CD4-positive, alpha-beta T cell treated with Interleukin-17A for 4 hours (primary cell): Measurements from ENCODE around the gene DACH2.
A peak's percentile ranks its signal among the peaks of the same experiment; 100 is the strongest.
"Not testable (repeated sequence)": the region's sequence is repeated elsewhere in the genome, so short reads cannot be mapped to it uniquely, and the experiment has no call there.

ENCODE experiments used
- DNase-seq: peaks from one replicate; pipeline ENCODE4 v3.0.0-alpha.2; 2020; ENCODE audit warnings: mixed read lengths

Gene DACH2

DNA sequence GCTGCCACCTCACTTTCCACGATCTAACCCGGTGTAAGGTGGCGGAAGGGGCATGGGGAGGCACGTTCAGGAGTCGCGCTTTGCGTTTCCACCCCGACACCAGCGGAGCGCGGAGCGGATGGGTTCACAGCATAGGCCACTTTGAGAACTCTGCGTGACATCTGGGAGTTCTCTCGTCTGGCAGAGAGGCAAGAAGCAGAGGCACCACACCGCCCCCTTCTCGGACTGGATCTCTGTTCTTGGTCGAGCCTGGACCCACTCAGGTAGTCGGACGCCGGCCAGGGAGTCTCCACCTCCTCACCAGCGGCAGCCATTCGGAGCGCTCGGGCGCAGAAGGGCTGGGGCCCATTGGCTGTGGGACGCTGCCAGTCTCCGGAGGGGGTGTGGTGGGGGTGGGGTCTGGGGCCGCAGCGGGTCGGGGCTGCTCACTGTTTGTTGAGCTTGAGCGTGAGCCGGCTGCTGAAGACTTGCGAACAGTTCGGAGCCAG is at the start of gene DACH2:
Gene DACH2, plus strand, starts transcription at position 428 of the 488 bp plus-strand sequence.
- peak; percentile 53 for DNase-seq

- no peak for DNase-seq
These were observed 45.9 kb upstream of the DACH2 start for GRCh38 chrX:86102341-86102740.

DNA sequence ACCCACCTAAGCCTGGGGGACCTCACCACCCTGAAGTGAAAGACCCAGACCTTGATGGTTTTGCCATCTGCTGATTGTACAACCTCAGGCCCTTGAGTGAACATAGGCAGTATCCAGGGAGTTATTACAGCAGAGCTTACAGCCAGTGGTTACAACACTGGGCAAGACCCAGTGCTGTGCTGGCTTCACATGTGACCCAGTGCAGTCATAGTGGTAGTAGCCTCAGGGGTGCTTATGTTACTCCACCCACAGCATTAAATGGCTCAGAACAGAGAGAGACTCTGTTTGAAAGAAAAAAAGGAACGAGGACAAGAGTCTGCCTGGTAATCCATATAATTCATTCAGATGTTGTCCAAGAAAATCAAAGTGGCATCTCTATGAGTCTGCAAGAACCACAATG is 45.2 kb upstream of the DACH2 start:
- DNase-seq = no peak

DNA sequence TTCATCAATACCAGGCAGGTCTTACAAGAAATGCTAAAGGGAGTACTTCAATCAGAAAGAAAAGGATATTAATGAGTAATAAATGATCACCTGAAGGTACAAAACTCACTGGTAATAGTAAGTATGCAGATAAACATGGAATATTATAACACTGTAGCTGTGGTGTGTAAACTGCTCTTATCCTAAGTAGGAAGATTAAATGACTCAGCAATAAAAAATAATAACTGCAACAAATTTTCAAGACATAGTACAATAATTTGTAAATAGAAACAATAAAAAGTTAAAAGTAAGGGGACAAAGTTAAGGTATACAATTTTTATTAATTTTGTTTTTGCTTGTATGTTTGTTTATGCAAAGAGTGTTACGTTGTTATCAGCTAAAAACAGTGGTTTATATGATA is 43.7 kb upstream of the DACH2 start:
- DNase-seq = no peak

DNA sequence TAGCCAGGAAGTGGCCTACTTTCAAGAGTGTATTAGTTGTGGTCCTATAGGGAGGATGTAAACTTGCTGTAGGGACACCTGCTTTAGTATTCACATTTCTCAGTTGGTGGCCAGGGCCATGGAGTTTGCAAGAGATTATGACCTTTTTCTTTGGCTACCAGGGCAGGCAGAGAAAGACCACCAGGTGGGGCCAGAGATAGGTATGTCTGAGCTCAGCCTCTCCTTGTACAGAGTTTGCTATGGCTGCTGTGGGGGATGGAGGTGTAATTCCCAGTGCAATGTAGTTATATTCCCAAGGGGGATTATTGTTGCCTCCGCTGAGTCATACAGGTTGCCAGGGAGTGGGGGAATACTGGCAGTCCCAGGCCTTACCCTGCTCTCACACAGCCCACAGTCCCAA is 26.3 kb upstream of the DACH2 start:
- DNase-seq = no peak

DNA sequence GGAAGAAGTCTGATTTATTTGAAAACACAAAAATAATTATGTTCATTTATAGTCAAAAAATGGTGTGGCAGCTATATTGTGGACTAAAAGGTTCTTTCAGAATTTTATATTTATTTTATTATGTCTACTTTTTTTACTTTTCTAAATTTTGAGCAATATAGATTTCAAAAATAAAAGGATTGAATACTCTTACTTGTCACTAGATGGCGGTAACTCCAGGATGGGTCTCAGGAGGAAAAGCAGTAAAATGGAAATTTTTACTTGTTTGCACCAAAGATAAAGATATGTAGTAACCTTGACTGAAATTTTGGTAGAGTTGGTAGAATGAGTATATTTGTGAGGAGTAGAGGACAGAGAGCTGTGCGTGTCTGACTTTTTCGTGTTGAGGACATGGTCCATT is 14.5 kb upstream of the DACH2 start:
- no peak for DNase-seq

- no peak for DNase-seq
These were observed 11.2 kb upstream of the DACH2 start for GRCh38 chrX:86137071-86137470.

DNA sequence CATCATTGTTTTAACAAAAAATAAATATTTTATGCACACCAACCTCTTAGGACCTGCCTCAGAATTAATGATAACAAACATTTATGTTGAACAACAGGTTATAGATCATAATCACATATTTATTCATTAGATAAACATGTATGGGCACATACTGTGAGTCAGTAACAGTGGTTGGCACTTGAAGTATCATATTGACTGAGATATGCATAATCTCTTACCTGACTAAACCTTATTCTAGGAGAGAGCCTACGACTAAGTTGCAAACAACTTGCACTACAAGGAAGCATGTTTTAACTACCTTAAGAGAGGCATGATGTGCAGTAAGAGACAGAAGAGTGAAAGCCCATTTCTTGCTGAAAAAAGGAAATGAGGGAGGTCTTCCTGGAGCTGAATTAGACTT is 6.5 kb upstream of the DACH2 start:
- no peak for DNase-seq

DNA sequence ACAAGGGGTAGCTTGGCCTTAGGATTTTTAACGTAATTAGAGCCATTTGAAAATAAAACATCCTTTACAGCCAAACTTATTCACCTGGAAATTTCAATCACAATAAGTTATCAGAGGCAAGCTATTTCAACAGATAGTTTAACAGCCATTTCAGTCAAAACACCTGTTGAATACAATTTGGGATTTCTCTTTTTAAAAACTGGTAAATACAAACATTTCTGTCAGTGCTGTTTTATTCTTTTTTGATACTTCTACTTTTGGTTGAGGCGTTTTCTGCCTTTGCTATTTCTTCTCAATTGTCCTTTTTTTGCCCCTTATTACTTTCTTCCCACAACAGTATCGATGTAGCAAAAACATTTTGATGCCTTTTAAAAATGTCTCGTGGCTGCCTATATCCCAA is 2.1 kb upstream of the DACH2 start:
- no peak for DNase-seq

DNA sequence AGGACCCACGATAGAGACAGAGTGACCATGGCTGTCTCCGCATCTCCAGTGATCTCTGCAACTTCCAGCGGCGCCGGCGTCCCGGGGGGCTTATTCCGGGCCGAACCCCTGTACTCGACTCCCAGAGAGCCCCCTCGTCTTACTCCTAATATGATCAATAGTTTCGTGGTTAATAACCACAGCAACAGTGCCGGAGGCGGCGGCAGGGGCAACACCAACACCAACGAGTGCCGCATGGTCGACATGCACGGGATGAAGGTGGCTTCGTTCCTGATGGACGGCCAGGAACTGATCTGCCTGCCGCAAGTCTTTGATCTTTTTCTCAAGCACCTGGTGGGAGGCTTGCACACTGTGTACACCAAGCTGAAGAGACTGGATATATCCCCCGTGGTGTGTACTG is 343 bp downstream of the DACH2 start:
- no peak for DNase-seq

DNA sequence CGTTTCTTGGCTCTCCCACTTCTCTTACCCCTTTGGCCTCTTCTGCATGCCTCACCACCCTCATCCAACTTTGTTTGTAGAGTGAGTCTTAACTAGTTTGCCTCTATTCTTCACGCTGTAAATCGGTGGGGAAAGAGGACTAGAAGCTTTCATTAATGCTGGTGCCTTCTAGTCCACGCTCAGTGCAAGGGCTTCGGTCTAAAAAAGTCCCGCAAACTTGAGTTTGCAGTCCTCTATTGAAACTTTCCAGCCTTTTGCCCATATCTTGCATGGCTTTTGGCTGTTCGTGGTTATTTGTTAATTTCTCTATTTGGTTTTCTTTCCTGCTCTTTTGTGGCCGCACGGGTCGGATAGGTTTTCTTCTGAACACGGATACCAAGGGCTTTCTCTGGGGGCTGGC is 868 bp downstream of the DACH2 start:
- DNase-seq = no peak

DNA sequence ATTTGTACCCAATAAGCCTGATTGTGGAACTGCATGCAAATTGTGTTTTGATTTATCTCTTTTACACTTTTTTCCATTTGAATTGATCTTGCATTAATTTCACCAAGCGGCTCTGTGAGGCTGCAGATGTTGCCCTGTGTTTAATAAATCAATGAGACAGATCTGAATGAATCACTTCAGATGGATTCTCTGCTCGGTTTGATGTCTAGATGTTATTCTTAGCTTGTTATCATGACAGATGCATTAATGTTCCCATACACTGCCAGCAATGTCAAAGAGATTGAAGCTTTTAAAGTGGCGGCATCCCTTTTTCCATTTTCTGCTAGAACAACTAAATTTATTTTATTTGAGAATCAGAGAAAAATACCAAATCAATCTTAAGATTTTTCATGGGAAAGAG is 6.3 kb downstream of the DACH2 start:
- DNase-seq = no peak

- no peak for DNase-seq
These were observed 23.1 kb downstream of the DACH2 start for GRCh38 chrX:86171366-86171765.

- no peak for DNase-seq
These were observed 30.7 kb downstream of the DACH2 start for GRCh38 chrX:86178906-86179305.

GRCh38 chrX:86181325-86181724 is 33.1 kb downstream of the DACH2 start:
- not testable (repeated sequence) for DNase-seq

DNA sequence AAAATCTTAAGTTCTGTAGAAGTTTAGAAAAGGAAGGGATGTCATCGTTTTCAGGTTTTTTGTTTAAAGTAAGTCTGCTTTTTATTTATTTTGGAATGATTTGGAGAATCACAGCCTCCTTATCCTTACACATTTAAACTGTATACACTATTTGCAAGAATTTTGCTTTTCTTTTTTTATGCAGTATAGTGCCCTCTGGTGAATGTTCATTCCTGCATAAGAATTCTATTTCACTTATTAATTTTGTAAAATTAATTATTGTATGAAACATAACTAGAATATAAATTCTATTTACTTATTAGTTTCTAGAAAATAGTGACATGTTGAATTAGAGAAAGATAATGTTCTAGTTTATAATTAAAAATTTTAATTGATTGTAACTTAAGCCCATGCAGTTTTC is 44.6 kb downstream of the DACH2 start:
- no peak for DNase-seq

DNA sequence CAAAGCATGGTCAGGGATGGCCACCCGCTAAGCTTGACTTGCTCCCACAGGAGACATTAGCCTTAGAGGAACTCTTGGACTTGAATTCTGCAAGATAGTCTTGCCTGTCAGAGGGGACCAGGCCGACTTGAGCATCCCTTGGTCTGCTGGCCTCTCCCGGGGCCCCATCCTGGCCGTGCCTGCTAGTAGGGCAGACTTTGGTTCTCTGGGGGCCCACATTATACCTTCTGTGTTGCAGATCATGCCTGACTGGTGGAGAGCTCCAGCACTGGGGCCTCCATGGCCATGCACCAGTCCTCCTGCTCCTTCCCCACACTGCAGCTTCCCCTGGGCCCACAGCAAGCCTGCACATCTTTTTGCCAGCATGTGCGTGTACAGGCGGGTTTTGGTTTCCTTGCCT is 46.5 kb downstream of the DACH2 start:
- DNase-seq = no peak

- DNase-seq = no peak
These were observed 47.1 kb downstream of the DACH2 start for GRCh38 chrX:86195343-86195742.

DNA sequence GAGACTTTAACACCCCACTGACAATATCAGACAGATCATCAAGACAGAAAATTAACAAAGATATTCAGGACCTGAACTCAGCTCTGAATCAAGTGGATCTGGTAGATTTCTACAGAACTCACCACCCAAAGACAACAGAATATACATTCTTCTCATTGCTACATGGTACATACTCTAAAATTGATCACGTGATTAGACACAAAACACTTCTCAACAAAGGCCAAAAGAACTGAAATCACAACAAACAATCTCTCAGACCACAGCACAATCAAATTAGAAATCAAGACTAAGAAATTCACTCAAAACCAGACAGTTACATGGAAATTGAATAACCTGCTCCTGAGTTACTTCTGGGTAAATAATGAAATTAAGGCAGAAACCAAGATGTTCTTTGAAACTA is 49.6 kb downstream of the DACH2 start:
- no peak for DNase-seq

DNA sequence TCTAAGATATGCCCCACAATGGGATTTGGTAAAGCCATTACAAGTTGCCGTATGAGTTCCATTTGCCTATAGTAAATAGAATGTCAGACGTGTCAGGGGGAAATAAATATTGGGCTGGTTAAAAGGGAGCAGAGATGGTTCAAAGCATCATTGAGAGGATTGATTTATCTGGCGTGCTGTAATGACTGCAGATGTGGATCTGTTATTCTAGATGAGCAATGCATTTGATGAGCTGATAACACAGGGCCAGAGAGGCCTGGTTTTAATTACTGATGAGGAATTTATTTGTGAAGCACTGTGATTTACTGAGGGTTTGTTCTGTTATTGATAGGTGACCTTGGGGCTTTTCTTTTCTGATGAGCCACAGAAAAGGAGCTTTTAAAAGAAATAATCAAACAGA is 62.5 kb downstream of the DACH2 start:
- no peak for DNase-seq

DNA sequence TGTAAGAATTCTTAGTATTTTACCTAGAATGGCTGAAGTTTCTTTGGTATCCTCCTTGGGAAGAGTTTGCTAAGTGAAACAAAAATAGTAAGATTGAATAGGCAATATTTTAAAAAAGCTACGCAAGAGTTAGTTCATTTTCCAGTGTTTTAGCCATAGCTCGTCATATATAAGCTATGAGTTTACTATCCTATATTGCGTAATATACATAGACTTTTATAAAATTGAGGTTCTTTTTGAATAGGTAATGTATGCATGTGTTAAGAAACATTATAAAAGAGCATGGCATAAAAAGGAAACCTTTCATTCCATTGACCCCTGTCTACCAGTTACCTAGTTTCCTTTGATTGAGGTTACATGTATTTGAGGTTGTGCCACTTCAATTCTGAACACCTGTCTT is 67.0 kb downstream of the DACH2 start:
- DNase-seq = no peak

- no peak for DNase-seq
These were observed 89.2 kb downstream of the DACH2 start for GRCh38 chrX:86237482-86237881.

DNA sequence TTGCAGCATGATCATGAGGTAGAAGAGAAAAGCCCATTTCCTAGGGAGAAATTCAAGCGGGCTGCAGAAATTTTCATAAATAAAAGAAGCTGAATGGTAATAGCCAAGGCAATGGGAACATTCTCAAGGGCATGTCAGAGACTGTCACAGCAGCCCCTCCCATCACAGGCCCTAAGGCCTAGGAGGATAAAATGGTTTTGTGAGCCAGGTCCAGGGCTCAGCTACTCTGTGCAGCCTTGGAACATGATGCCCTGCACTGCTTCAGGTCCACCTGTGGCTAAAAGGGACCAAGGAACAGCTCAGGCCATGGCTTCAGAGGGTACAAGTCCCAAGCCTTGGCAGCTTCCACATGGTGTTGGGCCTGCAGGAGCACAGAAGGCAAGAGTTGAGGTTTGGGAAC is 93.3 kb downstream of the DACH2 start:
- DNase-seq = no peak

DNA sequence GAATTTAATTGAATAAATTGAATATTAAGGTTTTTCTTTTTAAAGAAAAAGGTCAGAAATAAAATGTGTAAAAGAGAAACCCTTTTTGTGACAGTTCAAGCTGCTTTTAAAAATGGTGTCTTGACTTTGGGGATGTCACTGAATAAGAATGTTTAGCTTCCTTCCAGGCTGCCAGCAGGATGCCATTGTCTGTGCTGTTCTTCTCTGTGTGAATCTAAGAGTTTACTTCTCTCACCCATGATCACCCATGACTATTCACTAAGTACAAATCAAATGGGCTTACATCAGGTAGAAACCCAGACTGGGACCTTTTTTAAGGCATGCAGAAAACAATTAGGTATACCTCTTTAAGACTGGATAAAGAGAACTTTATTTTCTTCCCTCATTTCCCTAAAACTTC is 115.3 kb downstream of the DACH2 start:
- no peak for DNase-seq

DNA sequence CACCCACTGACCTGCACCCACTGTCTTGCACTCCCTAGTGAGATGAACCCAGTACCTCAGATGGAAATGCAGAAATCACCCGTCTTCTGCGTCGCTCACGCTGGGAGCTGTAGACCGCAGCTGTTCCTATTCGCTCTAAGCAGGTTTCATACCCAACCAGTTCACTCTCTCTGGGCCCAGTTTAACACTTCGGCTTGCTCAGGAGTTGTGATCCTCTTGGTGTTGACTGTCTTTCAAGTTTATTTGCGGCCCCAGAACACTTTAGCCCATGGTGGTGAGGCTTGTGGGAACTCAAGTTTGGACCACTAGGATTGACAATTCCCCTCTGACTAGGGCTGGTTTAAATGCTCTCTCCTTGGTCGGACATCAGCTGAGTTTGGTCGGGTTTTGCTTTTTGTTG is 147.0 kb downstream of the DACH2 start:
- no peak for DNase-seq

- DNase-seq = no peak
These were observed 174.7 kb downstream of the DACH2 start for GRCh38 chrX:86322913-86323312.
